PFSK-1 (cell line): ENCODE measurements around the gene KCNB1.

Source experiments
- POLR2AphosphoS5 ChIP-seq: IDR thresholded peaks from 2 replicates; pipeline ENCODE4 v1.6.1; 2012; ENCODE audit warnings: low read depth, mild to moderate bottlenecking, control low read depth, low read length, moderate library complexity
- TAF1 ChIP-seq: IDR thresholded peaks from 2 replicates; pipeline ENCODE4 v1.6.1; 2012; ENCODE audit warnings: low read length, control low read depth, borderline replicate concordance; ENCODE audit not compliant: insufficient read depth

DNA sequence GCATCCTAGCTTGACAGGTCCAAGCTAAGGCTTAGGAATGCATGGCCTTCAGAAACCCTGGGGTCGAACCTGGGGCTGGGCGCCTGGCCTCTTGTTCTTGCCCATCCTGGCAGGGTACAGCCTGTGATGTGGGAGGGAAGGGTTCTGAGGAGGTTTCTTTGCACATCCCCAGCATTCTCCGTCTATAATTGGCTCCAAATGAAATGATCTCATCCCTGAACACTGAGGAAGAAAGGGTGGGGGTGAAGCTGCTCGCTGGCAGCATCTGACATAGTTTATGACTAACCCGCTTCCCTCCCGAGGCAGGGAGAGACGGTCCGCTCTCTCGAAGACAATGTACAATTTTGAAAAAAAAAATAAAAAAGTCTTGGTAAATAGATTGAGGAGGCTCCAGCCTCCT, 137.5 kb downstream of the KCNB1 start:
- no peak for TF ChIP-seq POLR2AphosphoS5
- TF ChIP-seq TAF1 = no peak
